ENCODE data around the gene ATXN7L3.

ATXN7L3 gene

GRCh38 chr17:44197107-44197506, 2.6 kb downstream of the ATXN7L3 start:
- no peak for TF ChIP-seq CTCF (IDR thresholded peaks at IDR 0.05; ENCODE audit: borderline replicate concordance, control extremely low read depth, extremely low read depth, insufficient read depth, missing control alignments)
- in situ Hi-C loops (cut with MboI; ENCODE audit: low sequenced_read_pairs, unreplicated experiment): no loop called here
- DNase-seq (ENCODE audit: low spot score): no peak

GRCh38 chr17:44193326-44194084, 6.2 kb downstream of the ATXN7L3 start:
- no peak for DNase-seq (ENCODE audit: low spot score)
- in situ Hi-C loops (cut with MboI; ENCODE audit: low sequenced_read_pairs, unreplicated experiment): no loop called here

DNA sequence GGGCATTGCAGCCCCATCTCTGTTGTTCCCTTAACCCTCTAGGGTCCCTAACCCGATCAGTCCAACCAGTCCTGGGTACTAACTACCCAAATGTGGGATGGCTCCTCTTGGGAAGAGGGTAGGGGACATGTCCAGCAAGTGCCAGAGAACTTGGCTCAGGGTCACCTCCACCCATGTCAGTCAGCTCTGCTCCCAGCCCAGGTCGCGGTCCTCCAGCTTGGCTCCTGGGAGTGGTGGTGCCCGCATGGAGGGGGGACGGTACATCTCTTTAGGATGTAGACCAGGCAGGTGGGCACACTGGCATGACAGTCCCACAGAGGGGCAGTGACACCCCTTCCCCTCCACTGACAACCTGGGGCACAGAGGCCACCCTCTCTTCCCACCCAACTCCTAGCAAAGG, 6.9 kb downstream of the ATXN7L3 start:
- in situ Hi-C loops (cut with MboI; ENCODE audit: low sequenced_read_pairs, unreplicated experiment): no loop called here
- no peak for DNase-seq (ENCODE audit: low spot score)
- TF ChIP-seq CTCF (IDR thresholded peaks at IDR 0.05; ENCODE audit: borderline replicate concordance, control extremely low read depth, extremely low read depth, insufficient read depth, missing control alignments): no peak

More at GRCh38 chr17:44193326-44194084, 6.2 kb downstream of the ATXN7L3 start:
- TF ChIP-seq CTCF (IDR thresholded peaks at IDR 0.05; ENCODE audit: borderline replicate concordance, control extremely low read depth, extremely low read depth, insufficient read depth, missing control alignments): no peak

GRCh38 chr17:44191941-44192496, 7.7 kb downstream of the ATXN7L3 start:
- in situ Hi-C loops (cut with MboI; ENCODE audit: low sequenced_read_pairs, unreplicated experiment): no loop called here
- no peak for TF ChIP-seq CTCF (IDR thresholded peaks at IDR 0.05; ENCODE audit: borderline replicate concordance, control extremely low read depth, extremely low read depth, insufficient read depth, missing control alignments)
- DNase-seq (ENCODE audit: low spot score): no peak

GRCh38 chr17:44191369-44191768, 8.3 kb downstream of the ATXN7L3 start:
- in situ Hi-C loops (cut with MboI; ENCODE audit: low sequenced_read_pairs, unreplicated experiment): no loop called here
- DNase-seq (ENCODE audit: low spot score): no peak
- no peak for TF ChIP-seq CTCF (IDR thresholded peaks at IDR 0.05; ENCODE audit: borderline replicate concordance, control extremely low read depth, extremely low read depth, insufficient read depth, missing control alignments)

DNA sequence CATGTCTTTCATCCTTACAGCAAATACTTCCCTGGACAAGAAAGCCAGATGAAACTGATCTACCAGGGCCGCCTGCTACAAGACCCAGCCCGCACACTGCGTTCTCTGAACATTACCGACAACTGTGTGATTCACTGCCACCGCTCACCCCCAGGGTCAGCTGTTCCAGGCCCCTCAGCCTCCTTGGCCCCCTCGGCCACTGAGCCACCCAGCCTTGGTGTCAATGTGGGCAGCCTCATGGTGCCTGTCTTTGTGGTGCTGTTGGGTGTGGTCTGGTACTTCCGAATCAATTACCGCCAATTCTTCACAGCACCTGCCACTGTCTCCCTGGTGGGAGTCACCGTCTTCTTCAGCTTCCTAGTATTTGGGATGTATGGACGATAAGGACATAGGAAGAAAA, 9.2 kb downstream of the ATXN7L3 start:
- TF ChIP-seq CTCF (IDR thresholded peaks at IDR 0.05; ENCODE audit: borderline replicate concordance, control extremely low read depth, extremely low read depth, insufficient read depth, missing control alignments): no peak
- DNase-seq (ENCODE audit: low spot score): no peak
- in situ Hi-C loops (cut with MboI; ENCODE audit: low sequenced_read_pairs, unreplicated experiment): no loop called here
